H7 (cell line): ENCODE measurements around the gene CUX1. TPM values are rescaled to one million over a fixed set of nuclear protein-coding genes. Genes with fewer than 3 reads are reported as not detected.
"Not testable (repeated sequence)": the region's sequence is repeated elsewhere in the genome, so short reads cannot be mapped to it uniquely, and the experiment has no call there.

Experiments
- DNase-seq: peaks from one replicate; pipeline ENCODE4 v3.0.0; 2012
- H3K27me3 ChIP-seq: 2 replicates; pipeline ENCODE4 v1.6.0; 2011; ENCODE audit warnings: mild to moderate bottlenecking, low read length; ENCODE audit not compliant: control insufficient read depth, insufficient read depth
- H3K36me3 ChIP-seq: replicated peaks from 2 replicates; pipeline ENCODE4 v1.5.1; 2011; ENCODE audit warnings: low read length; ENCODE audit not compliant: control insufficient read depth, insufficient read depth
- H3K4me3 ChIP-seq: 2 replicates; pipeline ENCODE4 v1.5.1; 2011; ENCODE audit warnings: low read depth, mild to moderate bottlenecking, control low read depth, low read length, moderate library complexity; ENCODE audit not compliant: insufficient read depth
- total RNA-seq: library from RNA; depleted of rRNA; stranded (reverse); fragments of >200 nt; shearing (Covaris generic); gene quantifications from 2 replicates; pipeline ENCODE4 v1.2.3, GENCODE V29; 2014

Gene CUX1
- total RNA-seq, 1 experiment from 2014 or later: 28.2 TPM

GRCh38 chr7:101999393-101999792, 182.0 kb downstream of the CUX1 start:
- Histone ChIP-seq H3K36me3 (no peaks in the 10 kb centered on the region), H3K4me3 (no peak overlapping the region), H3K27me3 (no peaks in the 10 kb centered on the region)
- no peak for DNase-seq

GRCh38 chr7:102000123-102000522, 182.7 kb downstream of the CUX1 start:
- Histone ChIP-seq H3K4me3 (no peak overlapping the region), H3K36me3 (no peaks in the 10 kb centered on the region), H3K27me3 (no peaks in the 10 kb centered on the region)
- DNase-seq: no peak

GRCh38 chr7:102004229-102004628, 186.8 kb downstream of the CUX1 start:
- H3K27me3 ChIP-seq: no peaks in the 10 kb centered on the region
- no peak for DNase-seq
- no peaks in the 10 kb centered on the region for H3K36me3 ChIP-seq
- H3K4me3 ChIP-seq: no peak overlapping the region

GRCh38 chr7:102004848-102005247, 187.4 kb downstream of the CUX1 start:
- Histone ChIP-seq H3K27me3 (no peaks in the 10 kb centered on the region), H3K36me3 (no peaks in the 10 kb centered on the region), H3K4me3 (no peak overlapping the region)
- no peak for DNase-seq

- Histone ChIP-seq H3K27me3 (no peaks in the 10 kb centered on the region), H3K36me3 (no peaks in the 10 kb centered on the region), H3K4me3 (no peak overlapping the region)
- peak; percentile 61 for DNase-seq
These were observed 188.6 kb downstream of the CUX1 start for GRCh38 chr7:102005933-102006480.

GRCh38 chr7:102006695-102007094, 189.3 kb downstream of the CUX1 start:
- Histone ChIP-seq H3K4me3 (no peak overlapping the region), H3K27me3 (no peaks in the 10 kb centered on the region), H3K36me3 (no peaks in the 10 kb centered on the region)
- no peak for DNase-seq

GRCh38 chr7:102008535-102009262, 191.3 kb downstream of the CUX1 start:
- no peak for DNase-seq
- H3K36me3 ChIP-seq: no peaks in the 10 kb centered on the region; the same call in 1 of the 2 replicates
- no peak overlapping the region for H3K4me3 ChIP-seq
- no peaks in the 10 kb centered on the region for H3K27me3 ChIP-seq

GRCh38 chr7:102009628-102010027, 192.2 kb downstream of the CUX1 start:
- no peaks in the 10 kb centered on the region; the same call in 1 of the 2 replicates for H3K36me3 ChIP-seq
- no peaks in the 10 kb centered on the region for H3K27me3 ChIP-seq
- DNase-seq: no peak
- H3K4me3 ChIP-seq: no peak overlapping the region

GRCh38 chr7:102012112-102012830, 194.8 kb downstream of the CUX1 start:
- not testable (repeated sequence) for H3K27me3 ChIP-seq, H3K4me3 ChIP-seq, DNase-seq, H3K36me3 ChIP-seq

GRCh38 chr7:102012941-102013461, 195.6 kb downstream of the CUX1 start:
- H3K36me3 ChIP-seq: no peaks in the 10 kb centered on the region; the same call in 1 of the 2 replicates
- DNase-seq: no peak
- H3K27me3 ChIP-seq: no peaks in the 10 kb centered on the region
- no peak overlapping the region for H3K4me3 ChIP-seq

GRCh38 chr7:102018876-102019275, 201.4 kb downstream of the CUX1 start:
- Histone ChIP-seq H3K27me3 (no peaks in the 10 kb centered on the region), H3K36me3 (no peaks in the 10 kb centered on the region), H3K4me3 (no peak overlapping the region)
- DNase-seq: no peak

GRCh38 chr7:102019461-102019860, 202.0 kb downstream of the CUX1 start:
- Histone ChIP-seq H3K4me3 (no peak overlapping the region), H3K36me3 (no peaks in the 10 kb centered on the region), H3K27me3 (no peaks in the 10 kb centered on the region)
- no peak for DNase-seq

- DNase-seq: no peak
- Histone ChIP-seq H3K36me3 (no peaks in the 10 kb centered on the region), H3K4me3 (no peak overlapping the region), H3K27me3 (no peaks in the 10 kb centered on the region)
These were observed 204.6 kb downstream of the CUX1 start for GRCh38 chr7:102021841-102022618.

- no peaks in the 10 kb centered on the region for H3K27me3 ChIP-seq
- H3K4me3 ChIP-seq: no peak overlapping the region
- DNase-seq: no peak
- H3K36me3 ChIP-seq: no peaks in the 10 kb centered on the region
These were observed 206.8 kb downstream of the CUX1 start for GRCh38 chr7:102024005-102024768.
